GM19372 (cell line): Measurements from ENCODE around the gene TBC1D17.

Source experiments
- ATAC-seq: cut with Tn5 transposase; IDR thresholded peaks from one replicate; pipeline ENCODE4 v1.9.1; 2021; ENCODE audit warnings: mild to moderate bottlenecking, low read depth, moderate library complexity; ENCODE audit not compliant: unreplicated experiment

The TBC1D17 gene

GRCh38 chr19:49877020-49877878 lies at the start of gene TBC1D17, which contains the start of gene AKT1S1:
TSS of gene TBC1D17 (plus strand) at chr19:49877702. CDS start at chr19:49877724, 22 bp downstream.
TSS of gene AKT1S1 (minus strand) at chr19:49877355. CDS start at chr19:49873295, 4,060 bp downstream.
- peak; percentile 52 for ATAC-seq

- no peak for ATAC-seq
Measured at GRCh38 chr19:49829200-49829599, 48.3 kb upstream of the TBC1D17 start.

- no peak for ATAC-seq
Measured at GRCh38 chr19:49829721-49830120, 47.8 kb upstream of the TBC1D17 start.

- no peak for ATAC-seq
Measured at GRCh38 chr19:49830766-49831165, 46.7 kb upstream of the TBC1D17 start.

- no peak for ATAC-seq
Measured at GRCh38 chr19:49831592-49831991, 45.9 kb upstream of the TBC1D17 start.

- no peak for ATAC-seq
Measured at GRCh38 chr19:49832556-49832955, 44.9 kb upstream of the TBC1D17 start.

- ATAC-seq = no peak
Measured at GRCh38 chr19:49833599-49833998, 43.9 kb upstream of the TBC1D17 start.

- ATAC-seq = no peak
Measured at GRCh38 chr19:49835562-49835961, 41.9 kb upstream of the TBC1D17 start.

GRCh38 chr19:49836176-49837008 lies 41.1 kb upstream of the TBC1D17 start:
- ATAC-seq = no peak

GRCh38 chr19:49837009-49837310 lies 40.5 kb upstream of the TBC1D17 start:
- ATAC-seq = no peak

GRCh38 chr19:49837425-49837824 lies 40.1 kb upstream of the TBC1D17 start:
- ATAC-seq = no peak

- ATAC-seq = no peak
Measured at GRCh38 chr19:49838885-49839588, 38.5 kb upstream of the TBC1D17 start.

- no peak for ATAC-seq
Measured at GRCh38 chr19:49839713-49840112, 37.8 kb upstream of the TBC1D17 start.

- ATAC-seq = no peak
Measured at GRCh38 chr19:49840321-49840720, 37.2 kb upstream of the TBC1D17 start.

GRCh38 chr19:49840736-49841249 lies 36.7 kb upstream of the TBC1D17 start:
- ATAC-seq = no peak

GRCh38 chr19:49843265-49843664 lies 34.2 kb upstream of the TBC1D17 start:
- ATAC-seq = no peak

- no peak for ATAC-seq
Measured at GRCh38 chr19:49844138-49845095, 33.1 kb upstream of the TBC1D17 start.

GRCh38 chr19:49845414-49845813 lies 32.1 kb upstream of the TBC1D17 start:
- no peak for ATAC-seq

GRCh38 chr19:49846408-49846807 lies 31.1 kb upstream of the TBC1D17 start:
- ATAC-seq = no peak
